ENCODE data around the gene CRACR2B.

Gene CRACR2B

GRCh38 chr11:794766-795633 lies 32.7 kb upstream of the CRACR2B start:
- peak; percentile 45 for DNase-seq

- peak; percentile 95 for DNase-seq
These were observed 31.8 kb upstream of the CRACR2B start for GRCh38 chr11:795634-796564.

- DNase-seq: no peak
These were observed 31.0 kb upstream of the CRACR2B start for GRCh38 chr11:796565-797295.

GRCh38 chr11:797296-798092 lies 30.2 kb upstream of the CRACR2B start:
- peak; percentile 84 for DNase-seq

- peak; percentile 80 for DNase-seq
These were observed 29.5 kb upstream of the CRACR2B start, which contains the start of gene SLC25A22 for GRCh38 chr11:798093-798713. Gene SLC25A22 (minus strand): TSS chr11:798281. CDS start chr11:795006, 3,275 bp downstream.

- DNase-seq: no peak
These were observed 27.9 kb upstream of the CRACR2B start for GRCh38 chr11:799641-800316.

- no peak for DNase-seq
These were observed 27.2 kb upstream of the CRACR2B start for GRCh38 chr11:800473-800872.

- DNase-seq: no peak
These were observed 26.5 kb upstream of the CRACR2B start for GRCh38 chr11:801097-801780.

GRCh38 chr11:802018-802617 lies 25.6 kb upstream of the CRACR2B start:
- DNase-seq: no peak

- no peak for DNase-seq
These were observed 24.8 kb upstream of the CRACR2B start for GRCh38 chr11:802693-803466.

- DNase-seq: no peak
These were observed 24.3 kb upstream of the CRACR2B start for GRCh38 chr11:803467-803742.

- no peak for DNase-seq
These were observed 23.7 kb upstream of the CRACR2B start for GRCh38 chr11:803770-804598.

GRCh38 chr11:804599-804964 lies 23.1 kb upstream of the CRACR2B start:
- DNase-seq: no peak

GRCh38 chr11:808427-809286 lies 19.1 kb upstream of the CRACR2B start:
- DNase-seq: no peak

GRCh38 chr11:809287-810039 lies 18.3 kb upstream of the CRACR2B start, which contains the start of gene RPLP2:
Gene RPLP2 (plus strand): TSS chr11:809967. CDS start chr11:810235, 268 bp downstream.
- DNase-seq: peak; percentile 97

- no peak for DNase-seq
These were observed 17.6 kb upstream of the CRACR2B start for GRCh38 chr11:810040-810567.

All from EL (cell line).